Measurements from ENCODE around the gene CCT6B.
"Not testable (repeated sequence)": the region's sequence is repeated elsewhere in the genome, so short reads cannot be mapped to it uniquely, and the experiment has no call there.

CCT6B gene

GRCh38 chr17:34958438-34958837, 2.8 kb downstream of the CCT6B start:
- DNase-seq (ENCODE audit: low read depth in 2 of 2): no peak
- H3K4me3 ChIP-seq (replicated peaks in 1 of 2; ENCODE audit: low read depth in 2 of 2, low read length in 2 of 2): no peak overlapping the region
- TF ChIP-seq CTCF (IDR thresholded peaks at IDR 0.05; ENCODE audit: low read depth, low read length): no peak

DNA sequence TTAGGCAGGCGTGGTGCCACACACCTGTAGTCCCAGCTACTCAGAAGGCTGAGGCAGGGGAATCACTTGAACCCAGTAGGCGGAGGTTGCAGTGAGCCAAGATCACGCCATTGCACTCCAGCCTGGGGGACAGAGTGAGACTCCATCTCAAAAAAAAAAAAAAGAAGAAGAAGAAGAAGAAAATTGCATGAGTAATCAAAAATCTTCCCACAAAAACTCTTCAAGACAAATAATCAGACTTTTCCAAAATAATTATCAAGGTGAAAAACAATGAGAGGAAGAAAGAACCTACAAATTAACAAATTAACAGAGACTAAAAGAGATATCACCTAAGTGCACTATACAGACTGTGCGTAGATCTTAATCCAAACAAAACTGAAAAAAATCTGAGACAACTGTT, 10.5 kb downstream of the CCT6B start:
- not testable (repeated sequence) for DNase-seq (ENCODE audit: low read depth in 2 of 2); H3K4me3 ChIP-seq (replicated peaks in 1 of 2; ENCODE audit: low read depth in 2 of 2, low read length in 2 of 2)

- no peak for TF ChIP-seq CTCF (IDR thresholded peaks at IDR 0.05; ENCODE audit: low read depth, low read length)
- H3K4me3 ChIP-seq (replicated peaks in 1 of 2; ENCODE audit: low read depth in 2 of 2, low read length in 2 of 2): no peak overlapping the region
- no peak for DNase-seq (ENCODE audit: low read depth in 2 of 2)
Observed at GRCh38 chr17:34930283-34930682, 31.0 kb downstream of the CCT6B start.

GRCh38 chr17:34926661-34927060, 34.6 kb downstream of the CCT6B start:
- DNase-seq (ENCODE audit: low read depth in 2 of 2): no peak
- H3K4me3 ChIP-seq (replicated peaks in 1 of 2; ENCODE audit: low read depth in 2 of 2, low read length in 2 of 2): no peak overlapping the region
- no peak for TF ChIP-seq CTCF (IDR thresholded peaks at IDR 0.05; ENCODE audit: low read depth, low read length)

DNA sequence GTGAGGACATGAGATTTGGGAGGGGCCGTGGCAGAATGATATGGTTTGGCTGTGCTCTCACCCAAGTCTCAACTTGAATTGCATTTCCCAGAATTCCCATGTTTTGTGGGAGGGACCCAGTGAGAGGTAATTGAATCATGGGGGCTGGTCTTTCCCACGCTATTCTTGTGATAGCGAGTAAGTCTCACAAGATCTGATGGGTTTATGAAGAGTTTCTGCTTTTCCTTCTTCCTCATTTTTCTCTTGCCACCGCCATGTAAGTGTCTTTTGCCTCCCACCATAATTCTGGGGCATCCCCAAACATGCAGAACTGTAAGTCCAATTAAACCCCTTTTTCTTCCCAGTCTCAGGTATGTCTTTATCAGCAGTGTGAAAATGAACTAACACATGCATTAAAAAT, 40.6 kb downstream of the CCT6B start:
- DNase-seq (ENCODE audit: low read depth in 2 of 2): no peak
- no peak for TF ChIP-seq CTCF (IDR thresholded peaks at IDR 0.05; ENCODE audit: low read depth, low read length)
- no peak overlapping the region for H3K4me3 ChIP-seq (replicated peaks in 1 of 2; ENCODE audit: low read depth in 2 of 2, low read length in 2 of 2)

- no peak for TF ChIP-seq CTCF (IDR thresholded peaks at IDR 0.05; ENCODE audit: low read depth, low read length)
- H3K4me3 ChIP-seq (replicated peaks in 1 of 2; ENCODE audit: low read depth in 2 of 2, low read length in 2 of 2): no peak overlapping the region
- DNase-seq (ENCODE audit: low read depth in 2 of 2): no peak
Observed at GRCh38 chr17:34917381-34917780, 43.9 kb downstream of the CCT6B start.

DNA sequence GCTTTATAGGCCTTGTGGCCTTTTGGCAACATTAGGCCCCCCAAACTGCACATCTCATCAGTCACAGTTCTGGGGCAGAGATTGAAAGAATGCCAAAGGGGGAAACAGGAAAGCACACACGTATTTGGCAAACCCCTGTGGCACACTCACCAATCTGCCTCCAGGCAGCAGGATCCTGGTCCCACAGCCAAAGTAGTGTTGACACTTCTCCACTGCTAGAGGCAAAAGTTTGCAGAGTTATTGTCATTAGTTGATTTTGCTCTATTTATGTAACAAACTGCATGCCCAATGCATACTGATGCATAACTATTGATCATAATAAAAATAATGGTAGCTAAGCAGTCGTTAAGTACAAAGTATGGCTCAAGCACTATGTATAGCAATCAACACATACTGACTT, 45.1 kb downstream of the CCT6B start:
- TF ChIP-seq CTCF (IDR thresholded peaks at IDR 0.05; ENCODE audit: low read depth, low read length): no peak
- DNase-seq (ENCODE audit: low read depth in 2 of 2): no peak

More for the DNA sequence above, 45.1 kb downstream of the CCT6B start:
- no peak overlapping the region for H3K4me3 ChIP-seq (replicated peaks in 1 of 2; ENCODE audit: low read depth in 2 of 2, low read length in 2 of 2)
